ENCODE results near the gene TK1.

TK1 gene

DNA sequence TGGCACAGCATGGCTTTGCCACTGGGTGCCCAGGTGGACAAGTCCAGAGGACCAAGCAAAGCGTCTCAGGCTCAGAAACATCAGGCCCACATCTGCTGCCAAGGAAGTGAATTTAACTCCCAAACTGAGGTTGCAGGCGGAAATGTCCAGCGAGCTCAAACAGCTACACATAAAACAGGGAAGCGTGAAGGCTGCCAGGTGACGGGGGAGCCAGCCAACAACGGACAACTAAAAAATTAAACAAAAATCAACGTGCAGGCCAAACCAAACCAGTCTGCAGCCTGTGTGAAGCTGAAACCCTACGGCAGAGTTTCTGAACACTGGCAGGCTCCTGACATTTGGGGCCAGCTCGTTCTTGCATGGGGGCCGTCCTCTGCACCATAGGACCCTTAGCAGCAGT lies 2.5 kb downstream of the TK1 start:
- Histone ChIP-seq H3K4me3 (ENCODE audit: low read length) (peak overlapping the region; percentile 100), H3K9me3 (ENCODE audit: control insufficient read depth, insufficient read depth, low read length) (no peaks in the 10 kb centered on the region), H3K4me2 (ENCODE audit: low read length) (peak overlapping the region; percentile 97), H3K4me1 (ENCODE audit: control insufficient read depth, low read length) (peaks cover 62% of the 10 kb centered on the region), H3K27me3 (ENCODE audit: control insufficient read depth, low read length) (no peaks in the 10 kb centered on the region), H3K79me2 (ENCODE audit: control insufficient read depth, low read length) (peaks cover 84% of the 10 kb centered on the region), H3K27ac (ENCODE audit: low read depth, low read length) (no peak overlapping the region), H4K20me1 (ENCODE audit: control insufficient read depth, insufficient read depth, low read depth, low read length) (peaks cover 17% of the 10 kb centered on the region), H3K9me2 (replicated peaks; ENCODE audit: control insufficient read depth, low read length) (no peaks in the 10 kb centered on the region), H3F3A (ENCODE audit: control insufficient read depth, insufficient read depth) (no peaks in the 10 kb centered on the region), H3K36me3 (ENCODE audit: control insufficient read depth, low read length) (peaks cover 78% of the 10 kb centered on the region)
- no peak for TF ChIP-seq EZH2phosphoT487 (IDR thresholded peaks at IDR 0.05; ENCODE audit: borderline replicate concordance, low read length)
- TF ChIP-seq, protein P1, sequence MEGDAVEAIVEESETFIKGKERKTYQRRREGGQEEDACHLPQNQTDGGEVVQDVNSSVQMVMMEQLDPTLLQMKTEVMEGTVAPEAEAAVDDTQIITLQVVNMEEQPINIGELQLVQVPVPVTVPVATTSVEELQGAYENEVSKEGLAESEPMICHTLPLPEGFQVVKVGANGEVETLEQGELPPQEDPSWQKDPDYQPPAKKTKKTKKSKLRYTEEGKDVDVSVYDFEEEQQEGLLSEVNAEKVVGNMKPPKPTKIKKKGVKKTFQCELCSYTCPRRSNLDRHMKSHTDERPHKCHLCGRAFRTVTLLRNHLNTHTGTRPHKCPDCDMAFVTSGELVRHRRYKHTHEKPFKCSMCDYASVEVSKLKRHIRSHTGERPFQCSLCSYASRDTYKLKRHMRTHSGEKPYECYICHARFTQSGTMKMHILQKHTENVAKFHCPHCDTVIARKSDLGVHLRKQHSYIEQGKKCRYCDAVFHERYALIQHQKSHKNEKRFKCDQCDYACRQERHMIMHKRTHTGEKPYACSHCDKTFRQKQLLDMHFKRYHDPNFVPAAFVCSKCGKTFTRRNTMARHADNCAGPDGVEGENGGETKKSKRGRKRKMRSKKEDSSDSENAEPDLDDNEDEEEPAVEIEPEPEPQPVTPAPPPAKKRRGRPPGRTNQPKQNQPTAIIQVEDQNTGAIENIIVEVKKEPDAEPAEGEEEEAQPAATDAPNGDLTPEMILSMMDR (IDR thresholded peaks at IDR 0.05; ENCODE audit: low read depth, low read length, poor library complexity, severe bottlenecking), result no peak

DNA sequence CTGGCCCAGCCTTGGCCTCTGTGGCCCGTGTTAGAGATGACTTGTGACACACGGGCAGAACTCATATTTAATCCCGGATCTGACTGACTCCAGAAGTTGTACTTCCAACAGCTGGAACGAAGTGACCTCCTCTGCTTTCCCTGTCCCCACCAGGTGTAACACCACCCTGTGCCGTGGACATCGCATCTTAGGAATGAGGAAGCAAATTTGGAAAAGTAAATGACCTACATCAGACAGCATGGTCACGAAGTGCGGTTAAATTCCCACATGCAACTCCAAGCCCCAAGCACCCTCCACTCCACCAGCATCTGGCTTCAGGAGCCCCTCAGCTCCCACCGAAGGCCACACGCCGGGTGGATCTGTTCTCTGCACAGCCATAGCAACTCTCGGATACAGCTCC lies 2.9 kb downstream of the TK1 start:
- Histone ChIP-seq H3F3A (ENCODE audit: control insufficient read depth, insufficient read depth) (no peaks in the 10 kb centered on the region), H3K79me2 (ENCODE audit: control insufficient read depth, low read length) (peaks cover 79% of the 10 kb centered on the region), H3K4me3 (ENCODE audit: low read length) (peak overlapping the region; percentile 100), H3K36me3 (ENCODE audit: control insufficient read depth, low read length) (peaks cover 82% of the 10 kb centered on the region), H3K4me1 (ENCODE audit: control insufficient read depth, low read length) (peaks cover 58% of the 10 kb centered on the region), H3K9me3 (ENCODE audit: control insufficient read depth, insufficient read depth, low read length) (no peaks in the 10 kb centered on the region), H3K9me2 (replicated peaks; ENCODE audit: control insufficient read depth, low read length) (no peaks in the 10 kb centered on the region), H4K20me1 (ENCODE audit: control insufficient read depth, insufficient read depth, low read depth, low read length) (peaks cover 17% of the 10 kb centered on the region), H3K4me2 (ENCODE audit: low read length) (peak overlapping the region; percentile 97), H3K27ac (ENCODE audit: low read depth, low read length) (no peak overlapping the region), H3K27me3 (ENCODE audit: control insufficient read depth, low read length) (no peaks in the 10 kb centered on the region)
- TF ChIP-seq, protein P1 (IDR thresholded peaks at IDR 0.05; ENCODE audit: low read depth, low read length, poor library complexity, severe bottlenecking), result no peak
- no peak for TF ChIP-seq EZH2phosphoT487 (IDR thresholded peaks at IDR 0.05; ENCODE audit: borderline replicate concordance, low read length)

DNA sequence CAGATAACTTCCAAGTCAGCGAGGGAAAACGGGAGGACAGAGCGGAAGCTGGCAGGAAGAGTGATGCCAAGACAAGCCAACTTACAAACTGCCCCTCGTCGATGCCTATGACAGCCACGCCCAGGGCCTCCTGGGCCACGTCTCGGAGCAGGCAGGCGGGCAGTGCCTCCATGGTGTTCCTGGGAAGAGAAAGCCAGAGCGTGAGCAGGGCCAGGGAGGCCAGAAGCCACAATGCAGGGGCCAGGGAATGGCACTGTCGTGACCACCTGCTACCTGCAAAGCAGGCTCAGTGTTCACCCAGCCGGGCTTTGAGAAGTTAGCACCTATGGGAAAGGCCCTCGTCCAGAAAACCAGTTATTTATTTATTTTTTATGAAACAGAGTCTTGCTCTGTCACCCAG lies 4.3 kb downstream of the TK1 start:
- TF ChIP-seq, protein P1 (IDR thresholded peaks at IDR 0.05; ENCODE audit: low read depth, low read length, poor library complexity, severe bottlenecking), result no peak
- no peak for TF ChIP-seq EZH2phosphoT487 (IDR thresholded peaks at IDR 0.05; ENCODE audit: borderline replicate concordance, low read length)
- Histone ChIP-seq H3F3A (ENCODE audit: control insufficient read depth, insufficient read depth) (no peaks in the 10 kb centered on the region), H3K36me3 (ENCODE audit: control insufficient read depth, low read length) (peaks cover 85% of the 10 kb centered on the region), H4K20me1 (ENCODE audit: control insufficient read depth, insufficient read depth, low read depth, low read length) (peaks cover 17% of the 10 kb centered on the region), H3K27me3 (ENCODE audit: control insufficient read depth, low read length) (no peaks in the 10 kb centered on the region), H3K27ac (ENCODE audit: low read depth, low read length) (no peak overlapping the region), H3K9me2 (replicated peaks; ENCODE audit: control insufficient read depth, low read length) (no peaks in the 10 kb centered on the region), H3K79me2 (ENCODE audit: control insufficient read depth, low read length) (peaks cover 65% of the 10 kb centered on the region), H3K4me1 (ENCODE audit: control insufficient read depth, low read length) (peaks cover 60% of the 10 kb centered on the region), H3K4me3 (ENCODE audit: low read length) (no peak overlapping the region), H3K4me2 (ENCODE audit: low read length) (no peak overlapping the region), H3K9me3 (ENCODE audit: control insufficient read depth, insufficient read depth, low read length) (no peaks in the 10 kb centered on the region)
